Neuronal stem cell (in vitro differentiated cells): ENCODE measurements around the gene COL4A4.

Experiments
- DNase-seq: peaks from one replicate; pipeline ENCODE4 v3.0.0-alpha.2; 2013; ENCODE audit warnings: low spot score
- H2AFZ ChIP-seq: one replicate; pipeline ENCODE4 v1.6.1; 2013; ENCODE audit warnings: mild to moderate bottlenecking, low read length, inconsistent platforms
- H2AK5ac ChIP-seq: 2 replicates; pipeline ENCODE4 v1.6.1; 2013; ENCODE audit warnings: low read depth, mild to moderate bottlenecking, inconsistent platforms, low read length, moderate library complexity, mixed read lengths
- H2BK120ac ChIP-seq: 2 replicates; pipeline ENCODE4 v1.6.1; 2013; ENCODE audit warnings: low read depth, mild to moderate bottlenecking, inconsistent platforms, low read length, moderate library complexity, mixed read lengths
- H2BK12ac ChIP-seq: one replicate; pipeline ENCODE4 v1.6.1; 2013; ENCODE audit warnings: low read length, inconsistent platforms
- H2BK15ac ChIP-seq: 2 replicates; pipeline ENCODE4 v1.6.1; 2013; ENCODE audit warnings: mild to moderate bottlenecking, low read length, inconsistent platforms, mixed read lengths
- H2BK5ac ChIP-seq: one replicate; pipeline ENCODE4 v1.6.1; 2013; ENCODE audit warnings: inconsistent platforms, mild to moderate bottlenecking, low read length, moderate library complexity
- H3K14ac ChIP-seq: one replicate; pipeline ENCODE4 v1.6.1; 2013; ENCODE audit warnings: low read length, inconsistent platforms
- H3K18ac ChIP-seq: 2 replicates; pipeline ENCODE4 v1.6.1; 2013; ENCODE audit warnings: low read length, inconsistent platforms
- H3K23ac ChIP-seq: 2 replicates; pipeline ENCODE4 v1.6.1; 2013; ENCODE audit warnings: low read depth, mild to moderate bottlenecking, mixed read lengths, low read length, inconsistent platforms; ENCODE audit not compliant: poor library complexity
- H3K27ac ChIP-seq: replicated peaks from 3 replicates; pipeline ENCODE4 v1.5.1; 2013; ENCODE audit warnings: low read length, inconsistent platforms
- H3K27me3 ChIP-seq, 3 experiments: 2 replicates each; pipeline ENCODE4 v1.6.1; 2013; ENCODE audit warnings: low read length in 3 of 3, mild to moderate bottlenecking in 2 of 3, inconsistent platforms in 1 of 3, low read depth in 1 of 3, mixed read lengths in 1 of 3, moderate library complexity in 1 of 3; ENCODE audit not compliant: control insufficient read depth in 3 of 3, insufficient read depth in 3 of 3
- H3K36me3 ChIP-seq, 2 donors: replicated peaks in 1 of 2; 2 replicates each; pipeline ENCODE4 v1.6.1; 2013; ENCODE audit warnings: low read length in 2 of 2; ENCODE audit not compliant: control insufficient read depth in 2 of 2, insufficient read depth in 2 of 2
- H3K4ac ChIP-seq: 2 replicates; pipeline ENCODE4 v1.6.1; 2013; ENCODE audit warnings: inconsistent platforms, mild to moderate bottlenecking, low read length, moderate library complexity
- H3K4me1 ChIP-seq, 2 donors: 1 replicate in 1 of 2; 2 replicates in 1 of 2; pipeline ENCODE4 v1.6.1; 2013; ENCODE audit warnings: low read length in 2 of 2, low read depth in 1 of 2; ENCODE audit not compliant: control insufficient read depth in 2 of 2, insufficient read depth in 1 of 2
- H3K4me2 ChIP-seq: one replicate; pipeline ENCODE4 v1.6.1; 2013; ENCODE audit warnings: mild to moderate bottlenecking, low read length, inconsistent platforms; ENCODE audit not compliant: insufficient read depth, poor library complexity, severe bottlenecking
- H3K4me3 ChIP-seq, 2 donors: 2 replicates each; pipeline ENCODE4 v1.5.1; 2013; ENCODE audit warnings: low read length in 2 of 2, mild to moderate bottlenecking in 2 of 2, inconsistent platforms in 1 of 2, moderate library complexity in 1 of 2
- H3K79me1 ChIP-seq: one replicate; pipeline ENCODE4 v1.6.1; 2013; ENCODE audit warnings: low read depth, mild to moderate bottlenecking, inconsistent platforms, low read length, moderate library complexity
- H3K9ac ChIP-seq: one replicate; pipeline ENCODE4 v1.6.1; 2013; ENCODE audit warnings: mild to moderate bottlenecking, low read depth, low read length, inconsistent platforms; ENCODE audit not compliant: poor library complexity
- H3K9me3 ChIP-seq, 2 donors: replicated peaks in 1 of 2; 2 replicates each; pipeline versions ENCODE3 to v1.6.1; 2013; ENCODE audit warnings: low read length in 2 of 2, mild to moderate bottlenecking in 2 of 2, inconsistent platforms in 1 of 2, low read depth in 1 of 2, mixed read lengths in 1 of 2, moderate library complexity in 1 of 2; ENCODE audit not compliant: control insufficient read depth in 2 of 2, insufficient read depth in 1 of 2
- H4K8ac ChIP-seq: one replicate; pipeline ENCODE4 v1.6.1; 2013; ENCODE audit warnings: low read depth, mild to moderate bottlenecking, inconsistent platforms, low read length, moderate library complexity
- H4K91ac ChIP-seq: one replicate; pipeline ENCODE4 v1.6.1; 2013; ENCODE audit warnings: low read length, low read depth, mild to moderate bottlenecking, inconsistent platforms; ENCODE audit not compliant: poor library complexity
- whole genome bisulfite sequencing, 2 donors: extraction: QIAGEN DNeasy Blood & Tissue Kit; methylation state at CpG; one replicate each; pipeline ENCODE4 v1.1.7; 2013; ENCODE audit warnings: missing lambda C conversion rate in 2 of 2, mixed read lengths in 1 of 2; ENCODE audit not compliant: insufficient read length in 2 of 2, insufficient replicate concordance in 1 of 2; ENCODE audit errors: extremely low coverage in 2 of 2; 5-methylcytosine and 5-hydroxymethylcytosine counted together

COL4A4 gene

GRCh38 chr2:227185615-227186232 lies 21.7 kb upstream of the COL4A4 start:
- Histone ChIP-seq H3K36me3 (no peaks in the 10 kb centered on the region), H2AFZ (no peak overlapping the region), H3K4me1 (peaks cover 0 to 3% of the 10 kb centered on the region in 2 donors), H3K27me3 (no peaks in the 10 kb centered on the region), H3K18ac (no peak overlapping the region), H3K14ac (no peak overlapping the region), H2AK5ac (no peak overlapping the region), H4K91ac (no peak overlapping the region), H3K4me2 (no peak overlapping the region), H2BK5ac (no peak overlapping the region), H3K4me3 (no peak overlapping the region), H3K79me1 (no peaks in the 10 kb centered on the region), H3K4ac (no peak overlapping the region), H3K9me3 (no peaks in the 10 kb centered on the region), H3K23ac (no peak overlapping the region), H2BK15ac (no peak overlapping the region), H2BK12ac (no peak overlapping the region), H2BK120ac (no peak overlapping the region), H3K27ac (no peak overlapping the region), H4K8ac (no peak overlapping the region), H3K9ac (no peak overlapping the region)
- no peak for DNase-seq
- WGBS, 2 donors, result no CpG with 5 or more reads among the region's 6 CpGs

DNA sequence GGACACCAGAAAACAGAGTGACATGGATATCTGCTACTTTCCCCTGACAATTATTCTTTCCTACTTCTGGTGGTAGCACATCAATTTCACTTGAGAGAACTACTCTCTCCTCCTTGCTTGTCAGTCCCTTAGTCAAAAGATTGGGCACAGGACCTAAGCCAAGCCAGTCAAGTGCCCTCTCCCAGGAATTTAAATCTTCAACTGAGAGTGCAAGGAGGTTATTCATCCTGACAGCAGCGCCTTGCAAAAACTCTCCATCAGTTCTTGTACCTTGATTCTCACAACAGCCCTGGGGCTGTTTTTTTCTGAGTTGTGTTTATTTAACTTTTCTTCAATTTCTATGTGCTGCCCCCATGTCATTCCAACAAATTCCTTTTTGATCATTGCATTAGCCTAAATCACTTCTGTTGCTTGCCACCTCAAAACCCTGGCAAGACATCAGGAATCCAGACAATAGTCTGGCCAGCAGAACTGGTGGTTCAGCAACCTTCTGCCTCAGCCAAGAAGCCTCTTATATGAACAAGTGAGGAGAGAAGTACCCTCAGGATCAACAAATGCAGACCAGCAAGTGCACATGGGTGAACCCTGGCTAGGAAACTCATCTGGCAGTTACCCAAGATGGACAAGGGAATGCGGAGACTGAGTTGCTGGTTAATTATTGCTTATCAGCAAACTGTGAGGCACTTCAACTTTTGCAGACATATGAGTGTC lies 19.8 kb upstream of the COL4A4 start:
- Histone ChIP-seq H2BK5ac (no peak overlapping the region), H3K14ac (no peak overlapping the region), H3K9ac (no peak overlapping the region), H4K91ac (no peak overlapping the region), H3K36me3 (no peaks in the 10 kb centered on the region), H2BK15ac (no peak overlapping the region), H3K27ac (no peak overlapping the region), H3K18ac (no peak overlapping the region), H2AFZ (no peak overlapping the region), H3K4me3 (no peak overlapping the region), H2BK12ac (no peak overlapping the region), H4K8ac (no peak overlapping the region), H3K23ac (no peak overlapping the region), H2AK5ac (no peak overlapping the region), H3K4ac (no peak overlapping the region), H3K27me3 (no peaks in the 10 kb centered on the region), H3K4me1 (peaks cover 0 to 5% of the 10 kb centered on the region in 2 donors), H3K4me2 (no peak overlapping the region), H3K79me1 (no peaks in the 10 kb centered on the region), H3K9me3 (no peaks in the 10 kb centered on the region), H2BK120ac (no peak overlapping the region)
- no CpG with 5 or more reads among the region's 2 CpGs for WGBS, 2 donors
- DNase-seq, result no peak

DNA sequence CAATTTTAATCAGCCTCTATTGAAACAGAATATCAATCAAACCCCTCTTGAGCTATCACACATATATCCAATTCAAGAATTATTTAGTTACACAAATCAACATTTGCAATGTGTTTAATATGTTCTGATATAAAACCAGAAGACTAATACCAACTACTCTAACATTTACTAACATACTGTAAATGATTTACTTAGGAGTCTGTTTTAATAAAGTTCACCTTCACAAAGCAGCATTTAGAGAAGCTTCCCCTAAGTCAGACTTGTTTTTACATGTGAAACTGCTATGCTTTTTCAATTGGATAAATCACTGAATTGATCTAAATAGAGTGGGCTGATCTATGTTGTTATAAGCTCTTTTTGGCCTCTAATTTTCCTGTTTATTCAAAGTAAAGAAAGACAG lies 18.8 kb upstream of the COL4A4 start:
- Histone ChIP-seq H3K79me1 (no peaks in the 10 kb centered on the region), H3K4me3 (no peak overlapping the region), H3K18ac (no peak overlapping the region), H3K36me3 (no peaks in the 10 kb centered on the region), H4K91ac (no peak overlapping the region), H3K4me1 (peaks cover 0 to 3% of the 10 kb centered on the region in 2 donors), H3K9me3 (no peaks in the 10 kb centered on the region), H3K4ac (no peak overlapping the region), H2BK12ac (no peak overlapping the region), H4K8ac (no peak overlapping the region), H2BK5ac (no peak overlapping the region), H3K27ac (no peak overlapping the region), H2AK5ac (no peak overlapping the region), H3K9ac (no peak overlapping the region), H3K14ac (no peak overlapping the region), H2BK15ac (no peak overlapping the region), H2AFZ (no peak overlapping the region), H2BK120ac (no peak overlapping the region), H3K23ac (no peak overlapping the region), H3K27me3 (no peaks in the 10 kb centered on the region), H3K4me2 (no peak overlapping the region)
- DNase-seq, result no peak

- no peak overlapping the region for H4K91ac ChIP-seq
- H2AK5ac ChIP-seq, result no peak overlapping the region
- no peak overlapping the region for H3K4me3 ChIP-seq
- no peak overlapping the region for H2BK120ac ChIP-seq
- H3K4ac ChIP-seq, result no peak overlapping the region
- no peak overlapping the region for H3K4me2 ChIP-seq
- H2BK5ac ChIP-seq, result no peak overlapping the region
- H3K23ac ChIP-seq, result no peak overlapping the region
- no peak overlapping the region for H2BK12ac ChIP-seq
- no peak overlapping the region for H4K8ac ChIP-seq
- no peak overlapping the region for H2BK15ac ChIP-seq
- no peaks in the 10 kb centered on the region for H3K36me3 ChIP-seq
- peaks cover 0 to 3% of the 10 kb centered on the region in 2 donors for H3K4me1 ChIP-seq
- DNase-seq, result no peak
- no peak overlapping the region for H3K18ac ChIP-seq
- no peak overlapping the region for H2AFZ ChIP-seq
- H3K9ac ChIP-seq, result no peak overlapping the region
- no peaks in the 10 kb centered on the region for H3K27me3 ChIP-seq
- whole genome bisulfite sequencing, 2 donors, result no CpG with 5 or more reads among the region's 3 CpGs
- no peak overlapping the region for H3K14ac ChIP-seq
- H3K9me3 ChIP-seq, result no peaks in the 10 kb centered on the region
- no peak overlapping the region for H3K27ac ChIP-seq
- H3K79me1 ChIP-seq, result no peaks in the 10 kb centered on the region
Measured at GRCh38 chr2:227180770-227181169, 16.8 kb upstream of the COL4A4 start.
